Activated CD4-positive, alpha-beta memory T cell treated with anti-CD3 and anti-CD28 coated beads, Interleukin-2, amount 10 ng/mL, durations not matched to agents 7 days and 5 days (primary cell): ENCODE results near the gene MVB12B. TPM values are rescaled to one million over a fixed set of nuclear protein-coding genes. Genes with fewer than 3 reads are reported as not detected.

Experiments
- CTCF ChIA-PET: fragments of 350-600 bp; sonication (Branson Sonifier 250); formaldehyde crosslinking; loops from one replicate; lab custom pipeline; 2021; ENCODE audit warnings: antibody characterized with exemption, inconsistent platforms; lab: Charles Lee
- POLR2A ChIA-PET: fragments of 350-600 bp; sonication (Branson Sonifier 250); formaldehyde crosslinking; loops from one replicate; lab custom pipeline; 2021; ENCODE audit warnings: antibody characterized with exemption; lab: Charles Lee
- DNase-seq: peaks from one replicate; pipeline ENCODE4 v3.0.0-alpha.2; 2020
- H3K27ac Mint-ChIP-seq: one replicate; pipeline ENCODE4 v1.8.0; 2021; ENCODE audit warnings: mild to moderate bottlenecking, mixed read lengths
- H3K27me3 Mint-ChIP-seq: one replicate; pipeline ENCODE4 v1.8.0; 2021; ENCODE audit warnings: mixed read lengths
- H3K36me3 Mint-ChIP-seq: one replicate; pipeline ENCODE4 v1.8.0; 2021; ENCODE audit warnings: low read depth, mixed read lengths
- H3K4me1 Mint-ChIP-seq: one replicate; pipeline ENCODE4 v1.8.0; 2021; ENCODE audit warnings: mixed read lengths
- H3K4me3 Mint-ChIP-seq: one replicate; pipeline ENCODE4 v1.8.0; 2021; ENCODE audit warnings: mild to moderate bottlenecking, mixed read lengths
- H3K9me3 Mint-ChIP-seq: one replicate; pipeline ENCODE4 v1.8.0; 2021; ENCODE audit warnings: mixed read lengths
- total RNA-seq, 2 experiments: library from RNA; stranded (reverse); gene quantifications; one replicate each; pipeline ENCODE4 v1.2.3, GENCODE V29; 2021

Gene MVB12B
- total RNA-seq, 2 experiments from 2014 or later: 1.8 to 2.4 TPM

DNA sequence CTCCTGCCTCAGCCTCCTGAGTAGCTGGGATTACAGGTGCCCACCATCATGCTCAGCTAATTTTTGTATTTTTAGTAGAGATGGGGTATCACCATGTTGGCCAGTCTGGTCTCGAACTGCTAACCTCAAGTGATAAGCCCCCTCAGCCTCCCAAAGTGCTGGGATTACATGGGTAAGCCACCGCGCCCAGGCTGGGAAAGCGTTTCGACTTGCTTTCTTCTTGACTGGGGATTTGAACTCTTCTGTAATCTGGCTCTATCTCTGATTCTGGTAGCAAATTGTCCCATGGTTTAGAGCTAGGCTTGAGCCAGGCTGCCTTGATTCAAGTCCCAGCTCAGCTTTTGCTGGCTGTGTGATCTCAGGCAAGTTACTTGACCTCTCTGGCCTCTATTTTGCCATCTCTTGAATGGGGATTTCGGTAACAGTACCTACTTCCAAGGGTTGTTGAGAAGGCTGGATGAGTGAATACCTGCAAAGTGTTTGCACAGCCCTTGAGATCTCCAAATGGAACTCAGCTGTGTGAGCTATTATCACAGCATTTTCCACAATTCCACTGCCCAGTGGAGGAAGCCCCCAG, 20.5 kb upstream of the MVB12B start:
- Mint-ChIP-seq H3K27ac (no peak overlapping the region), H3K4me3 (no peak overlapping the region), H3K4me1 (peaks cover 2% of the 10 kb centered on the region), H3K9me3 (no peaks in the 10 kb centered on the region), H3K36me3 (no peaks in the 10 kb centered on the region), H3K27me3 (peaks cover 1% of the 10 kb centered on the region)
- CTCF ChIA-PET: interaction anchor here (4.9 kb wide), 1 partner anchor 186 kb away, joined by 42 read pairs; no protein-coding TSS in a partner anchor
- DNase-seq: no peak
- POLR2A ChIA-PET: no interaction called here

DNA sequence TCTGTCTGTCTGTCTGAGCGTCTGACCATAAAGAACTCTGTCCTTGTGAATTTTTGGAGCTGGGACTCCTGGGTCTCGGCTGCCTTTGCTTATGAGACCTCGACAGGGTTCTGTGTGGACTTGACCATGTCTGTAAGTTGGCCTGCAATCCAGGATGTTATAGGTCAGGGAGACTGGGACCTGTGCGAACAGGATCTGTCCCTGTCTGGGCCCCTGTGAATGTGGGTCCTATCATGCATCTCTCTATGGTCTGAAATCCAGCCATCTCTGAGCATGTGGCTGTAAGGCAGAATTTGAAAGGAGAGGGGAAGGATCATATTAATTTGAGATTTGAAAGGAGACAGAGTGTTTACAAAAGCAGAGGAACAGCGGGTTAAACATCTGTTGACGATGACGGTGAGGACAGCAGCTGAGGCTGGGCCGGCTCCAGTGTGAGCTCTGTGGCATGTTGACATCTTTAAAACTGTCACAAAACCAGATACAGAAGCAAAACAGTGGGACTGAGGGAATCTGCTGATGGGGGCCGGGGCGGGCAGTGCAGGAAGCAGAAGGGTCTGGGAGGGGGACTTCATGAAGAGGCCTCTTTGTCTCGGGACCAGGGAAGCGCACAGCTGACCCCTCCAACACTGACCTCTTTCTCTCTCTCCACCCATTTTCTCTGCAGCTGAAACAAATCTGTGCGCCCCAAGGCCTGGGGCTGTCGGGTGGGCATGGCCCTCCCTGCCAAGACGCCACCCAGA, 19.1 kb upstream of the MVB12B start:
- ChIA-PET CTCF (no interaction called here), POLR2A (no interaction called here)
- H3K9me3 Mint-ChIP-seq: no peaks in the 10 kb centered on the region
- no peaks in the 10 kb centered on the region for H3K4me1 Mint-ChIP-seq
- DNase-seq: no peak
- H3K36me3 Mint-ChIP-seq: no peaks in the 10 kb centered on the region
- no peak overlapping the region for H3K4me3 Mint-ChIP-seq
- H3K27ac Mint-ChIP-seq: no peak overlapping the region
- peaks cover 5% of the 10 kb centered on the region for H3K27me3 Mint-ChIP-seq

DNA sequence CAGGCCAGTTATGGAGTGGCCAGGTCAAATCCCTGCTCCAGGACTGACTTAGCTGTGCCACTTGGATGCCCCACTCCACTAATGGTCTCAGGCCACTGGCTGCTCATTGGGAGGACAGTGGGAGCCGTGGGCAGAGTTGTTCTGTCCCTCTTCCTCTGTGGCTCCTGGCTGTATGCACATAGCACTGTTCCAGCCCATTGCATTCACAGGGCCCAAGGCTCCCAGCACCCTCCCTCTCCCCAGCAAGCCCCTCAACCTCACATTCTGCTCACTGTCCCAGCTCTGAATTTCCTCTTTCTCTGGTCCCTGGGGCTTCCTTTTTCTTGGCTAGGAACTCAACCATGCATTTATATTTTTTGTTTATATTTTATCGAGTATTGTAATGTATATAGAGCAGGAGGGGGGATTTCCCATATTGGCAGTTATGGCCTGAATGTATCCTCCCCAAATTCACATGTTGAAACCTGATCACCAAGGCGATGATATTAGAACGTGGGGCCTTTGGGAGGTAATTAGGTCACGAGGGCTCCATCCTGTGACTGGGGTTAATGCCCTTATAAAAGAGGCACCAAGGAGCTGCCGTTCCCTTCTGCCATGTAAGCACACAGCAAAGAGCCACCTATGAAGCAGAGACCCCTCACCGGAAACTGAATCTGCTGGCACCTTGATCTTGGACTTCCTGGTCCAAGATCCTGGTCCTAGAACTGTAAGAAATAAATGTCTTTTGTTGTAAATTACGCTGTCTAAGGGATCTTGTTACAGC, 17.0 kb upstream of the MVB12B start:
- DNase-seq: no peak
- POLR2A ChIA-PET: no interaction called here
- no peaks in the 10 kb centered on the region for H3K36me3 Mint-ChIP-seq

DNA sequence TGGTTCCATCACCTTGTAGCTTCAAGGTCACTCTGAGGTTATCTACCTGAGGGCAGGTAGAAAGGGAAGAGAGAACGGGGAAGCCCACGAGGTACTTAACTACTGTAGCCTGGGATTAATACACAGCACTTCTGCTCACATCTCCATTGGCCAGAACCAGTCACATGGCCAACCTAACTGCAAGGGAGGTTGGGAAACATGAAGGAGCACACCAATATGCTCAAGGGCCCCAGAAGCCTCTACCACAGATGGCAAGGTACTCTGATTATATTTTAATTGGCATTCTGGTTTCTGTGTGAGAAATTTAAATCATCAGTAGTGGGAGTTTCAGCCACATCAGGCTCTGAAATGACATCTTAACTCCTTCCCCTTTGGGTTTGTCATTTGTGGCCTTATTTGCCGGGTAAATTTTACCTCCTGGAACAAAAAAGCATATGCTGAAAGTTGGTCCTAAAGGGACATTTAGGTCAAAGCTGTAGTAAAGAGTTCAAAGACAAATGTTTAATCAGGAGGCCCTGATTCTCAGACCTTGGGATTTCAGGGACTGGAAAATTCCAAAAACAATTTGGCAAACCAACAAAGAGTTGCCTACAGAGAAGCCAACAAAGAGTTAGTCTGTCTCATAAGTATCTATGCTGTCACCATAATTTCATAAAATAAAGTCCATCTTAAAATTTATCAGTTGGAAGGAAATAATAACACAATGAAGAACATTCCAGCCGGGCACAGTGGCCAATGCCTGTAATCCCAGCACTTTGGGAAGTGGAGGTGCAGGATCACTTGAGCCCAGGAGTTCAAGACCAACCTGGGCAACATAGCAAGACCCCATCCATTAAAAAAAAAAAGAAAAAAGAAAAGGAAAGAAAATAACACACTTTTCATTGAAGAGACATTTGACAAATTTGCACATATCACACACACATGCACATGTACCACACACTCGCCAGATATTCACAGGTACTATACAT, 13.8 kb upstream of the MVB12B start:
- Mint-ChIP-seq H3K4me1 (no peaks in the 10 kb centered on the region), H3K4me3 (no peak overlapping the region), H3K9me3 (no peaks in the 10 kb centered on the region), H3K27ac (no peak overlapping the region), H3K36me3 (no peaks in the 10 kb centered on the region), H3K27me3 (peaks cover 16% of the 10 kb centered on the region)
- no peak for DNase-seq
- POLR2A ChIA-PET: no interaction called here
- CTCF ChIA-PET: interaction anchor here (1.4 kb wide), 1 partner anchor 86 kb away, joined by 3 read pairs; no protein-coding TSS in a partner anchor

More for the DNA sequence above, 17.0 kb upstream of the MVB12B start:
- Mint-ChIP-seq H3K4me1 (no peaks in the 10 kb centered on the region), H3K27me3 (peaks cover 8% of the 10 kb centered on the region), H3K27ac (no peak overlapping the region), H3K4me3 (no peak overlapping the region), H3K9me3 (no peaks in the 10 kb centered on the region)
- CTCF ChIA-PET: interaction anchor here (0.9 to 1.5 kb wide), 2 partner anchors 87 to 182 kb away, joined by 3 to 4 read pairs; no protein-coding TSS in a partner anchor

DNA sequence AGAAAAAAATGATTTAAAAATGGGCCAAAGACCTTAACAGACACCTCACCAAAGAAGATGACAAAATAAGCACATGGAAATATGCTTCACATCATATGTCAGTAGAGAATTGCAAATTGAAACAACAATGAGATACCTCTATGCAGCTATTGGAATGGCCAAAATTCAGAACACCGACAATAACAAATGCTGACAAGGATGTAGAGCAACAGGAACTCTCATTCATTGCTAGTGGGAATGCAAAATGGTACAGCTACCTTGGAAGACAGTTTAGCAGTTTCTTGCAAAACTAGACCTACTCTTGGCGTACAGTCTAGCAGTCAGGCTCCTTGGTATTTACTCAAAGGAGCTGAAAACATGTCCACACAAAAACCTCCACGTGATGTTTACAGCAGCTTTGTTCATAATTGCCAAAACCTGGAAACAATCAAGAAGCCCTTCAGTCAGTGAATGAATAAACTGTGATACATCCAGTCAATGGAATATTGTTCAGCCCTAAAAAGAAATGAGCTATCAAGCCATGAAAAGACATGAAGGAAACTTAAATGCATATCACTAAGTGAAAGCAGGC, 10.5 kb upstream of the MVB12B start:
- Mint-ChIP-seq H3K9me3 (no peaks in the 10 kb centered on the region), H3K4me1 (no peaks in the 10 kb centered on the region), H3K27me3 (peaks cover 16% of the 10 kb centered on the region), H3K4me3 (no peak overlapping the region), H3K36me3 (no peaks in the 10 kb centered on the region), H3K27ac (no peak overlapping the region)
- DNase-seq: no peak
- ChIA-PET CTCF (interaction anchor here (0.7 to 4.7 kb wide), 5 partner anchors 81 to 1968 kb away, joined by 3 to 35 read pairs (median 5); no protein-coding TSS in a partner anchor), POLR2A (no interaction called here)

DNA sequence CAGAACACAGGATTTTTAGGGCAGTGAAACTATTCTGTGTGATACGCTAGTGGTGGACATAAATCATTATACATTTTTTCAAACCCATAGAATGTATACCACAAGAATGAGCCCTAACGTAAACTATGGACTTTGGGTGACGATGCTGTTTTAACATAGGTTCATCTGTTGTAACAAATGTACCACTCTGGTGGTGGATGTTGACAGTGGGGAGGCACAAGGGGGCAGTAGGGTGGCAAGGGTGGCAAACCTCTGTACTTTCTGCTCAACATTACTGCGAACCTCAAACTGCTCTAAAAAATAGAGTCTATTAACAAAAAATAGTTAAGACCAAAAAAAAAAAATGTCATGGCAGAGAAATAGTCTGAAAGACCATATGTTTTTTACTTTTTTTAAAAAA, 9.1 kb upstream of the MVB12B start:
- no peaks in the 10 kb centered on the region for H3K4me1 Mint-ChIP-seq
- H3K4me3 Mint-ChIP-seq: no peak overlapping the region
- CTCF ChIA-PET: interaction anchor here (1.2 to 4.7 kb wide), 4 partner anchors 11 to 174 kb away, joined by 3 to 35 read pairs (median 8); no protein-coding TSS in a partner anchor
- no peaks in the 10 kb centered on the region for H3K9me3 Mint-ChIP-seq
- peak; percentile 26 for DNase-seq
- no peaks in the 10 kb centered on the region for H3K36me3 Mint-ChIP-seq
- POLR2A ChIA-PET: interaction anchor here (0.6 kb wide), 1 partner anchor 174 kb away, joined by 3 read pairs; no protein-coding TSS in a partner anchor
- peaks cover 13% of the 10 kb centered on the region for H3K27me3 Mint-ChIP-seq
- no peak overlapping the region for H3K27ac Mint-ChIP-seq

DNA sequence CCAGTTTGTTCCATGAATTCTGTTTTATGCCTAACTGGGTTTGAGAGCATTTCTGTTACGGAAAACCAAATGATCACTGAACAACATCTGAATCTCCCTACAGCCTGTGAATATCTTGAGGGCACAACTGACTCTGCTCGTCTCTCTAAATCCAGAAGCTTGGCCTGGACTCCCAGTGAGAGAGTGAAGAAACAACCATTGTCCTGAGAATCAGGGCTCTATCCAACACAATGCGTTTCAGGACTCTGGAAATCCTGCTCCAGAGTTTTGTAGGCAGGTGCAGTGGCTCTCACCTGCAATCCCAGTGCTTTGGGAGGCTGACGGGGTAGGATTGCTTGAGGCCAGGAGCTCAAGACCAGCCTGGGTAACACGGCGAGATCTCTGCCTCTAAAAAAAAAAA, 7.8 kb upstream of the MVB12B start:
- H3K36me3 Mint-ChIP-seq: peaks cover 1% of the 10 kb centered on the region
- H3K27me3 Mint-ChIP-seq: peaks cover 10% of the 10 kb centered on the region
- H3K4me3 Mint-ChIP-seq: no peak overlapping the region
- CTCF ChIA-PET: interaction anchor here (1.1 to 4.7 kb wide), 5 partner anchors 17 to 912 kb away, joined by 3 to 35 read pairs (median 7); no protein-coding TSS in a partner anchor
- peaks cover 1% of the 10 kb centered on the region for H3K9me3 Mint-ChIP-seq
- POLR2A ChIA-PET: no interaction called here
- no peak for DNase-seq
- H3K4me1 Mint-ChIP-seq: no peaks in the 10 kb centered on the region
- no peak overlapping the region for H3K27ac Mint-ChIP-seq

DNA sequence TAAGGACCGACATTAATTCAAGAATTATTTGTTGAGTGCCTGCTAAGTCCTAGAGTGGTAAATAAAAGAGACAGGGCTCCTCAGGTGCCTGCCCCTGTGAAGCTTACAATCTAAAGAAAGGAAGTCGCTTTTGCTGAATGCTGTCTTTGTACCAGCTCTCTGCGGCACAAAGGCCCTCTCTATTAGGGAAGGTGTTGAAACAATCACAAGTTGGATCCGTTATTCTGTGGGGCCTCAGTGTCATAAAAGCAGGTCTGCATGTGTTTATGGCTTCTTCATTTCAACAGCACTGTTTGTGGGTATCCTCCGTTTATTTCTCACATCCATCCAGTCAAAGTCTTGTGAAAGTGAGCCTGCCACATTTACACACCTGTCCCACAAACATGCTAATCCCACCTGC, 7.0 kb upstream of the MVB12B start:
- DNase-seq: no peak
- peaks cover 5% of the 10 kb centered on the region for H3K9me3 Mint-ChIP-seq
- no peaks in the 10 kb centered on the region for H3K4me1 Mint-ChIP-seq
- H3K27me3 Mint-ChIP-seq: peaks cover 11% of the 10 kb centered on the region
- H3K4me3 Mint-ChIP-seq: no peak overlapping the region
- ChIA-PET CTCF (interaction anchor here (1.7 to 2.4 kb wide), 2 partner anchors 77 to 79 kb away, joined by 7 to 11 read pairs; no protein-coding TSS in a partner anchor), POLR2A (no interaction called here)
- H3K27ac Mint-ChIP-seq: no peak overlapping the region
- H3K36me3 Mint-ChIP-seq: peaks cover 5% of the 10 kb centered on the region

DNA sequence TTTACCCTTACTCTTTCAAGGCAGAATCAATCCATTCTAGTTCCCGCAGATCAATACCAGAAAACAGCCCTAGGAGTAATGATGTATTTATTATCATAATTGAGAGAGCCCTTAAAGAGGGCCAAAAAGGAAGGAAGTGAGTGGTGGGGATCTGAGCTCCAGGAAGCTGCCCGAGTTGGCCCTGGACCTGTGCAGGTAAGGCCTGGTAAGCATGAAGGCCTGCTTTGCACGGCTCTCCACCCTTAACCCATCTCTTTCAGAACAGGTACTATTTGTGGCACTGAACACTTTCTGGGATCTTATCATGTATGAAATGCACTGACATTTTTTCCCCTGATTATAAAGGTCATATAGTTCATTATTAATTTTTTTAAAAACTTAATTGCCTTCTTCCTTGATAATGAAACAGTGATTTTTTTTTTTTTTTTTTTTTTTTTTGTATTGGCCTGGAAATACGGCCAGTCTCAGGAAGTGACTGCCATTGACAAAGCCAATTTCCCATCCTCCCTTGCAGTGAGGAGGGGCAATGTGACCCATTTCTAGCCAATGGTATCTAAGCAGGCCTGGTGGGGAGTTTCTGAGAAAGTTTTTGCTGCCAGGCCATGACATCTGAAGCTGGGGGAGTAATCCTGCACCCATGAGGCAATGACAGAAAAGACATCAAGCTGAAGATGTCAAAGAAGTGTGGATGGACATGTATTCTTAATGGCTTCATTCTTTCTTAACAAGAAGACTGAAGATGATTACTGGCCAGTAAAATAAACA, 6.3 kb upstream of the MVB12B start:
- Mint-ChIP-seq H3K27ac (no peak overlapping the region), H3K36me3 (peaks cover 5% of the 10 kb centered on the region), H3K4me1 (no peaks in the 10 kb centered on the region), H3K9me3 (peaks cover 7% of the 10 kb centered on the region), H3K27me3 (peaks cover 7% of the 10 kb centered on the region), H3K4me3 (no peak overlapping the region)
- no peak for DNase-seq
- POLR2A ChIA-PET: no interaction called here
- CTCF ChIA-PET: interaction anchor here (2.4 kb wide), 1 partner anchor 171 kb away, joined by 6 read pairs; no protein-coding TSS in a partner anchor

DNA sequence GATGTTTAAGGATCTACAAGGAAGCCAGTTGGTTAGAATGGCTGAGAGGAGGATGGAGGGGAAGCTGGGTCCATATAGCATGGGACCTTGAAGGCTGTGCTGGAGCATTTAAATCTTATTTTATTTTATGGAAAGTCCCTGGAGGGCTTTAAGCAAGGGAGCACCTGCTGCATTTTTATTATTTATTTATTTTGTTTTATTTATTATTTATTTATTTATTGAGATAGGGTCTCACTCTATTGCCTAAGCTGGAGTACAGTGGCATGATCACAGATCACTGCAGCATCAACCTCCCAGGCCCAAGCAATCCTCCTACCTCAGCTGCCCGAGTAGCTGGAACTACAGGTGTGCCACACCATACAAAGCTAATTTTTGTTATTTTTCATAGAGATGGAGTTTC, 4.9 kb upstream of the MVB12B start:
- H3K27ac Mint-ChIP-seq: no peak overlapping the region
- peaks cover 5% of the 10 kb centered on the region for H3K36me3 Mint-ChIP-seq
- H3K27me3 Mint-ChIP-seq: peaks cover 15% of the 10 kb centered on the region
- CTCF ChIA-PET: interaction anchor here (2.1 to 2.4 kb wide), 2 partner anchors 77 to 169 kb away, joined by 6 read pairs; no protein-coding TSS in a partner anchor
- no peak overlapping the region for H3K4me3 Mint-ChIP-seq
- peaks cover 7% of the 10 kb centered on the region for H3K9me3 Mint-ChIP-seq
- POLR2A ChIA-PET: no interaction called here
- peaks cover 2% of the 10 kb centered on the region for H3K4me1 Mint-ChIP-seq
- no peak for DNase-seq

DNA sequence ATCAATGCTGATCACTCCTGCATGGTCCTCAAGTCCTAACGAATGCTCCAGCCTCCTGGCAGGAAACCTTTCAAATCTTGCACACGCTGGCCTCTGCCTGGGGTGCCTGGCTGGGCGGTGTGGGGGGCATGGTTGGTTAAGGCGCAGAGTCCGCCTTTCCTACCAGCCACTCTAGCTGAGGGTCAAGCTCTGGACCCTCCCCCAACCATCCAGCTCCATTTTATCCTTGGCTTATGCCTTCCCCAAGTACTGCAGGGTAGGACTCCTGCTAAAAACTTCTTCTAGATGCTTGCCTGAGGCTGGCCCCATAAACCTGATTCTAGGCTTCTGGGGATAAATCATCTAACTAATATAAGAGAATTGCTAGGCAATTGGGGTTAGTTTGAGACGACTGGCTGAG, 808 bp upstream of the MVB12B start:
- Mint-ChIP-seq H3K4me3 (peak overlapping the region; percentile 68), H3K27ac (no peak overlapping the region), H3K36me3 (peaks cover 5% of the 10 kb centered on the region), H3K9me3 (peaks cover 7% of the 10 kb centered on the region), H3K4me1 (peaks cover 28% of the 10 kb centered on the region), H3K27me3 (peaks cover 32% of the 10 kb centered on the region)
- ChIA-PET CTCF (interaction anchor here (1.2 kb wide), 1 partner anchor 33 kb away, joined by 3 read pairs; no protein-coding TSS in a partner anchor), POLR2A (interaction anchor here (0.7 kb wide), 1 partner anchor 145 kb away, joined by 3 read pairs; no protein-coding TSS in a partner anchor)
- no peak for DNase-seq
